HCT116 (cell line): ENCODE data around the gene TM9SF1. TPM values are rescaled to one million over a fixed set of nuclear protein-coding genes. Genes with fewer than 3 reads are reported as not detected.

ENCODE experiments used
- ATAC-seq: fragments of 200-7000 bp; cut with Tn5 transposase; 2 replicates; pipeline ENCODE4 v1.9.1; 2020; ENCODE audit warnings: mild to moderate bottlenecking, moderate library complexity
- BruUV-seq: library from RNA; stranded (reverse); fragments of 400-500 nt; replicated peaks from 2 replicates; lab custom pipeline; 2021; lab: Mats Ljungman, UMichigan
- CTCF ChIA-PET: fragments of 300-600 bp; sonication (Branson Sonifier 250); formaldehyde crosslinking; loops from one replicate; lab custom pipeline; 2021; ENCODE audit warnings: antibody characterized with exemption; lab: Charles Lee
- POLR2A ChIA-PET: fragments of 300-600, 350-600 bp; sonication (Branson Sonifier 250); formaldehyde crosslinking; loops from one replicate; lab custom pipeline; 2021; ENCODE audit warnings: antibody characterized with exemption; lab: Charles Lee
- RAD21 ChIA-PET, 2 experiments: fragments of 300-600 bp; sonication (Branson Sonifier 250); formaldehyde crosslinking; loops; one replicate each; lab custom pipeline; 2023; ENCODE audit warnings: low total read pairs in 2 of 2; ENCODE audit not compliant: uncharacterized antibody in 2 of 2, unreplicated experiment in 2 of 2, low non-redundant PET in 1 of 2; lab: Charles Lee
- DNase-seq: peaks from one replicate; pipeline ENCODE4 v3.0.0-alpha.2; 2010; ENCODE audit warnings: low read depth, low spot score
- H2AFZ ChIP-seq: fragments of 200-600 bp; shearing (Covaris generic), sonication (generic); 2 replicates; pipeline ENCODE4 v1.6.1; 2017; ENCODE audit warnings: low read depth, mixed run types, mixed read lengths, antibody characterized with exemption, low read length; ENCODE audit not compliant: poor library complexity, severe bottlenecking
- H3K27ac ChIP-seq: 2 replicates; pipeline ENCODE4 v1.5.1; 2012; ENCODE audit warnings: low read depth, low read length
- H3K27me3 ChIP-seq: fragments of 200-600 bp; sonication (generic); 2 replicates; pipeline ENCODE4 v1.6.1; 2016; ENCODE audit warnings: mixed run types, low read length, mixed read lengths; ENCODE audit not compliant: insufficient read depth
- H3K36me3 ChIP-seq, 2 experiments: fragments of 200-500 bp in 1 of 2; fragments of 200-600 bp in 1 of 2; sonication (Bioruptor generic) in 1 of 2; sonication (generic) in 1 of 2; 2 replicates each; pipeline versions ENCODE4 v1.5.1 to v1.6.1; 2014 to 2016; ENCODE audit warnings: low read length in 2 of 2, inconsistent platforms in 1 of 2, mixed read lengths in 1 of 2, mixed run types in 1 of 2; ENCODE audit not compliant: insufficient read depth in 2 of 2, control insufficient read depth in 1 of 2
- H3K4me1 ChIP-seq, 2 experiments: fragments of 200-600 bp in 1 of 2; sonication (generic) in 1 of 2; 2 replicates each; pipeline versions ENCODE4 v1.5.1 to v1.6.1; 2012 to 2017; ENCODE audit warnings: low read length in 2 of 2, inconsistent platforms in 1 of 2, mild to moderate bottlenecking in 1 of 2, mixed read lengths in 1 of 2, mixed run types in 1 of 2, moderate library complexity in 1 of 2; ENCODE audit not compliant: insufficient read depth in 2 of 2, control insufficient read depth in 1 of 2
- H3K4me2 ChIP-seq: fragments of 200-600 bp; sonication (generic); 2 replicates; pipeline ENCODE4 v1.6.1; 2017; ENCODE audit warnings: mixed run types, low read length, mixed read lengths
- H3K4me3 ChIP-seq, 2 experiments: fragments of 200-600 bp in 1 of 2; sonication (generic) in 1 of 2; replicated peaks in 1 of 2; 2 replicates each; pipeline ENCODE4 v1.5.1; 2011 to 2016; ENCODE audit warnings: low read length in 2 of 2, control low read depth in 1 of 2, low read depth in 1 of 2, mild to moderate bottlenecking in 1 of 2, mixed read lengths in 1 of 2, mixed run types in 1 of 2
- H3K79me2 ChIP-seq: fragments of 200-600 bp; sonication (generic); 2 replicates; pipeline ENCODE4 v1.6.1; 2017; ENCODE audit warnings: mild to moderate bottlenecking, mixed run types, low read length, moderate library complexity, mixed read lengths; ENCODE audit not compliant: insufficient read depth
- H3K9ac ChIP-seq: fragments of 200-600 bp; sonication (generic); 2 replicates; pipeline ENCODE4 v1.6.1; 2016; ENCODE audit warnings: low read length, mixed read lengths
- H3K9me2 ChIP-seq: fragments of 200-600 bp; sonication (generic), shearing (Covaris generic); 2 replicates; pipeline ENCODE4 v1.6.1; 2017; ENCODE audit warnings: mixed run types, mild to moderate bottlenecking, moderate library complexity; ENCODE audit not compliant: insufficient read depth
- H3K9me3 ChIP-seq, 2 experiments: fragments of 200-500 bp in 1 of 2; fragments of 200-600 bp in 1 of 2; sonication (Bioruptor generic) in 1 of 2; sonication (generic) in 1 of 2; 2 replicates each; pipeline ENCODE4 v1.6.1; 2014 to 2017; ENCODE audit warnings: low read length in 2 of 2, mixed read lengths in 2 of 2, inconsistent platforms in 1 of 2, low read depth in 1 of 2, mild to moderate bottlenecking in 1 of 2, mixed run types in 1 of 2, moderate library complexity in 1 of 2; ENCODE audit not compliant: control insufficient read depth in 1 of 2, insufficient read depth in 1 of 2
- H4K20me1 ChIP-seq: fragments of 200-600 bp; sonication (generic), shearing (Covaris generic); 2 replicates; pipeline ENCODE4 v1.6.1; 2017; ENCODE audit warnings: mixed run types, mild to moderate bottlenecking, moderate library complexity; ENCODE audit not compliant: insufficient read depth
- CBX3 ChIP-seq: IDR thresholded peaks from 2 replicates; pipeline ENCODE4 v1.6.1; 2012; ENCODE audit warnings: low read depth
- CEBPB ChIP-seq: IDR thresholded peaks from 2 replicates; pipeline ENCODE4 v1.6.1; 2012; ENCODE audit warnings: low read depth
- EGR1 ChIP-seq: IDR thresholded peaks from 2 replicates; pipeline ENCODE4 v1.6.1; 2012; ENCODE audit warnings: low read depth
- ELF1 ChIP-seq: IDR thresholded peaks from 2 replicates; pipeline ENCODE4 v1.6.1; 2012; ENCODE audit warnings: low read depth, borderline replicate concordance
- EZH2phosphoT487 ChIP-seq: fragments of 200-600 bp; IDR thresholded peaks from 2 replicates; pipeline ENCODE4 v1.6.1; 2018; ENCODE audit warnings: antibody characterized with exemption, borderline replicate concordance
- FOSL1 ChIP-seq: IDR thresholded peaks from 2 replicates; pipeline ENCODE4 v1.6.1; 2012; ENCODE audit warnings: low read depth
- MAX ChIP-seq: IDR thresholded peaks from 2 replicates; pipeline ENCODE4 v1.6.1; 2012
- POLR2A ChIP-seq: IDR thresholded peaks from 2 replicates; pipeline ENCODE4 v1.7.0; 2011; ENCODE audit warnings: borderline replicate concordance; ENCODE audit not compliant: insufficient read depth, insufficient read length; ENCODE audit errors: extremely low read depth
- SRF ChIP-seq: IDR thresholded peaks from 2 replicates; pipeline ENCODE4 v1.6.1; 2012; ENCODE audit warnings: low read depth
- ZNF274 ChIP-seq: fragments of 200-500 bp; sonication (Bioruptor generic); IDR thresholded peaks from 2 replicates; pipeline ENCODE4 v1.6.1; 2014; ENCODE audit warnings: mild to moderate bottlenecking, low read depth, low read length, inconsistent platforms
- intact Hi-C: fragments of 100-400 bp; cut with micrococcal nuclease; formaldehyde crosslinking; loops from 2 replicates; pipeline ENCODE4 v1.10.0; 2022
- total RNA-seq: library from RNA; stranded (reverse); gene quantifications from one replicate; pipeline ENCODE4 v1.2.1, GENCODE V29; 2021; ENCODE audit not compliant: unreplicated experiment
- TF ChIP-seq, protein P1 (sequence below), 3 experiments: fragments of 200-600 bp in 1 of 3; sonication (generic) in 1 of 3; IDR thresholded peaks in 2 of 3; conservative IDR thresholded peaks in 1 of 3; 2 replicates each; pipeline ENCODE4 v1.5.1; 2012 to 2017; ENCODE audit warnings: low read depth in 2 of 3, low read length in 2 of 3, antibody characterized with exemption in 1 of 3, borderline replicate concordance in 1 of 3, control low read depth in 1 of 3, mild to moderate bottlenecking in 1 of 3, mixed read lengths in 1 of 3, mixed run types in 1 of 3, moderate library complexity in 1 of 3; ENCODE audit not compliant: insufficient read depth in 1 of 3
- TF ChIP-seq, protein P2 (sequence below): IDR thresholded peaks from 2 replicates; pipeline ENCODE4 v1.6.1; 2012; ENCODE audit warnings: low read depth

TM9SF1 gene
- total RNA-seq, 1 experiment from 2014 or later, result 35.2 TPM

- intact Hi-C loops, result no loop called here
- H3K79me2 ChIP-seq, result peaks cover 7% of the 10 kb centered on the region; the same call in 1 of the 2 replicates
- POLR2A ChIA-PET, result interaction anchor here (1.9 kb wide), 1 partner anchor 12 kb away, joined by 4 read pairs; the partner anchor contains the start of gene TM9SF1
- H3K9me2 ChIP-seq, result no peaks in the 10 kb centered on the region
- peaks cover 3 to 5% of the 10 kb centered on the region in 2 experiments; a peak in 1 of 4 replicates for H3K9me3 ChIP-seq
- ATAC-seq (no peak), DNase-seq (no peak)
- H3K4me2 ChIP-seq, result no peak overlapping the region
- H3K36me3 ChIP-seq, result peaks cover 20 to 34% of the 10 kb centered on the region in 2 experiments
- BruUV-seq, result no TSS peak
- no peaks in the 10 kb centered on the region for H3K27me3 ChIP-seq
- RAD21 ChIA-PET, result no interaction called here
- no peaks in the 10 kb centered on the region for H3K4me1 ChIP-seq
- TF ChIP-seq CEBPB, result no peak
- no peak for TF ChIP-seq EZH2phosphoT487
- no peaks in the 10 kb centered on the region for H4K20me1 ChIP-seq
- H2AFZ ChIP-seq, result no peak overlapping the region
- H3K27ac ChIP-seq, result no peak overlapping the region
- H3K4me3 ChIP-seq, result no peak overlapping the region
- CTCF ChIA-PET, result no interaction called here
- H3K9ac ChIP-seq, result no peak overlapping the region
Observed at GRCh38 chr14:24207104-24207551, 11.9 kb upstream of the TM9SF1 start.

- Histone ChIP-seq H3K9ac (no peak overlapping the region), H3K9me3 (peaks cover 3 to 7% of the 10 kb centered on the region in 2 experiments; a peak in 1 of 4 replicates), H3K4me3 (no peak overlapping the region), H3K4me1 (no peaks in the 10 kb centered on the region), H3K9me2 (no peaks in the 10 kb centered on the region), H4K20me1 (no peaks in the 10 kb centered on the region), H3K79me2 (peaks cover 4% of the 10 kb centered on the region; the same call in 1 of the 2 replicates), H3K36me3 (peaks cover 20 to 37% of the 10 kb centered on the region in 2 experiments), H2AFZ (no peak overlapping the region), H3K4me2 (no peak overlapping the region), H3K27ac (no peak overlapping the region), H3K27me3 (no peaks in the 10 kb centered on the region)
- ChIA-PET RAD21 (no interaction called here), CTCF (no interaction called here), POLR2A (interaction anchor here (1.9 kb wide), 1 partner anchor 11 kb away, joined by 4 read pairs; the partner anchor contains the start of gene TM9SF1)
- ATAC-seq (no peak), DNase-seq (no peak)
- BruUV-seq, result no TSS peak
- intact Hi-C loops, result no loop called here
- TF ChIP-seq POLR2A (no peak), MAX (no peak), ZNF274 (no peak), ELF1 (no peak), EGR1 (no peak), CBX3 (no peak), FOSL1 (no peak), SRF (no peak)
- TF ChIP-seq, protein P1, sequence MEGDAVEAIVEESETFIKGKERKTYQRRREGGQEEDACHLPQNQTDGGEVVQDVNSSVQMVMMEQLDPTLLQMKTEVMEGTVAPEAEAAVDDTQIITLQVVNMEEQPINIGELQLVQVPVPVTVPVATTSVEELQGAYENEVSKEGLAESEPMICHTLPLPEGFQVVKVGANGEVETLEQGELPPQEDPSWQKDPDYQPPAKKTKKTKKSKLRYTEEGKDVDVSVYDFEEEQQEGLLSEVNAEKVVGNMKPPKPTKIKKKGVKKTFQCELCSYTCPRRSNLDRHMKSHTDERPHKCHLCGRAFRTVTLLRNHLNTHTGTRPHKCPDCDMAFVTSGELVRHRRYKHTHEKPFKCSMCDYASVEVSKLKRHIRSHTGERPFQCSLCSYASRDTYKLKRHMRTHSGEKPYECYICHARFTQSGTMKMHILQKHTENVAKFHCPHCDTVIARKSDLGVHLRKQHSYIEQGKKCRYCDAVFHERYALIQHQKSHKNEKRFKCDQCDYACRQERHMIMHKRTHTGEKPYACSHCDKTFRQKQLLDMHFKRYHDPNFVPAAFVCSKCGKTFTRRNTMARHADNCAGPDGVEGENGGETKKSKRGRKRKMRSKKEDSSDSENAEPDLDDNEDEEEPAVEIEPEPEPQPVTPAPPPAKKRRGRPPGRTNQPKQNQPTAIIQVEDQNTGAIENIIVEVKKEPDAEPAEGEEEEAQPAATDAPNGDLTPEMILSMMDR (IDR thresholded peaks at IDR 0.05 in 2 of 3, conservative IDR thresholded peaks at IDR 0.05 in 1 of 3; ENCODE audit: borderline replicate concordance in 1 of 3, insufficient read depth in 1 of 3, low read depth in 2 of 3, low read length in 2 of 3), result no peak
- TF ChIP-seq, protein P2, sequence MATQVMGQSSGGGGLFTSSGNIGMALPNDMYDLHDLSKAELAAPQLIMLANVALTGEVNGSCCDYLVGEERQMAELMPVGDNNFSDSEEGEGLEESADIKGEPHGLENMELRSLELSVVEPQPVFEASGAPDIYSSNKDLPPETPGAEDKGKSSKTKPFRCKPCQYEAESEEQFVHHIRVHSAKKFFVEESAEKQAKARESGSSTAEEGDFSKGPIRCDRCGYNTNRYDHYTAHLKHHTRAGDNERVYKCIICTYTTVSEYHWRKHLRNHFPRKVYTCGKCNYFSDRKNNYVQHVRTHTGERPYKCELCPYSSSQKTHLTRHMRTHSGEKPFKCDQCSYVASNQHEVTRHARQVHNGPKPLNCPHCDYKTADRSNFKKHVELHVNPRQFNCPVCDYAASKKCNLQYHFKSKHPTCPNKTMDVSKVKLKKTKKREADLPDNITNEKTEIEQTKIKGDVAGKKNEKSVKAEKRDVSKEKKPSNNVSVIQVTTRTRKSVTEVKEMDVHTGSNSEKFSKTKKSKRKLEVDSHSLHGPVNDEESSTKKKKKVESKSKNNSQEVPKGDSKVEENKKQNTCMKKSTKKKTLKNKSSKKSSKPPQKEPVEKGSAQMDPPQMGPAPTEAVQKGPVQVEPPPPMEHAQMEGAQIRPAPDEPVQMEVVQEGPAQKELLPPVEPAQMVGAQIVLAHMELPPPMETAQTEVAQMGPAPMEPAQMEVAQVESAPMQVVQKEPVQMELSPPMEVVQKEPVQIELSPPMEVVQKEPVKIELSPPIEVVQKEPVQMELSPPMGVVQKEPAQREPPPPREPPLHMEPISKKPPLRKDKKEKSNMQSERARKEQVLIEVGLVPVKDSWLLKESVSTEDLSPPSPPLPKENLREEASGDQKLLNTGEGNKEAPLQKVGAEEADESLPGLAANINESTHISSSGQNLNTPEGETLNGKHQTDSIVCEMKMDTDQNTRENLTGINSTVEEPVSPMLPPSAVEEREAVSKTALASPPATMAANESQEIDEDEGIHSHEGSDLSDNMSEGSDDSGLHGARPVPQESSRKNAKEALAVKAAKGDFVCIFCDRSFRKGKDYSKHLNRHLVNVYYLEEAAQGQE, result no peak
Observed at GRCh38 chr14:24206260-24207103, 11.2 kb upstream of the TM9SF1 start.
